ENCODE results near the gene CBL. TPM values are rescaled to one million over a fixed set of nuclear protein-coding genes. Genes with fewer than 3 reads are reported as not detected.

CBL gene
- polyA plus RNA-seq, 1 of the 3 experiments (the other 2 are of a cell fraction): 9.5 TPM

- peak overlapping the region; percentile 78 for H3K4me2 ChIP-seq
- no peak for TF ChIP-seq CHD2 (IDR thresholded peaks at IDR 0.05; ENCODE audit: low read length, partially characterized antibody)
- no peak for TF ChIP-seq MXI1 (IDR thresholded peaks at IDR 0.05; ENCODE audit: low read depth, low read length)
- no peak for TF ChIP-seq EP300 (IDR thresholded peaks at IDR 0.05; ENCODE audit: borderline replicate concordance in 1 of 2, low read depth in 1 of 2, low read length in 1 of 2)
- TF ChIP-seq POLR2AphosphoS5 (IDR thresholded peaks at IDR 0.05; ENCODE audit: low read depth, low read length): no peak
- TF ChIP-seq FOXM1 (IDR thresholded peaks at IDR 0.05; ENCODE audit: low read depth): no peak
- TF ChIP-seq MEF2A (IDR thresholded peaks at IDR 0.05; ENCODE audit: borderline replicate concordance, low read depth): no peak
- TF ChIP-seq USF2 (IDR thresholded peaks at IDR 0.05; ENCODE audit: borderline replicate concordance, low read depth, low read length): no peak
- TF ChIP-seq EZH2phosphoT487 (IDR thresholded peaks at IDR 0.05; ENCODE audit: borderline replicate concordance, low read depth): no peak
- TF ChIP-seq TEAD4 (IDR thresholded peaks at IDR 0.05; ENCODE audit: borderline replicate concordance, insufficient read depth): no peak
- no peak for TF ChIP-seq YY1 (IDR thresholded peaks at IDR 0.05; ENCODE audit: low read depth)
- TF ChIP-seq FOXJ3 (CRISPR knock-in tag; IDR thresholded peaks at IDR 0.05): no peak
- TF ChIP-seq CTCF (IDR thresholded peaks at IDR 0.05): no peak
- TF ChIP-seq FOSL2 (IDR thresholded peaks at IDR 0.05; ENCODE audit: borderline replicate concordance, low read depth): no peak
- TF ChIP-seq REST (IDR thresholded peaks at IDR 0.05; ENCODE audit: low read depth, low read length): no peak
- TF ChIP-seq GABPA (IDR thresholded peaks at IDR 0.05; ENCODE audit: low read depth): no peak
- TF ChIP-seq MAX (IDR thresholded peaks at IDR 0.05; ENCODE audit: low read depth): no peak
- TF ChIP-seq ELF1 (IDR thresholded peaks at IDR 0.05): no peak
- no peak for TF ChIP-seq NFIC (IDR thresholded peaks at IDR 0.05; ENCODE audit: borderline replicate concordance)
- TF ChIP-seq RAD21 (IDR thresholded peaks at IDR 0.05; ENCODE audit: low read length): no peak
- peaks cover 0 to 12% of the 10 kb centered on the region in 2 experiments for H3K36me3 ChIP-seq (replicated peaks in 1 of 2; ENCODE audit: control insufficient read depth in 1 of 2, insufficient read depth in 2 of 2, low read length in 1 of 2)
- H3K4me3 ChIP-seq (ENCODE audit: low read depth in 2 of 2, low read length in 1 of 2): no peak overlapping the region
- CTCF ChIA-PET: interaction anchor here (1.7 to 8.6 kb wide), 17 partner anchors 11 to 280 kb away, joined by 4 to 191 read pairs (median 11); partner anchors contain the start of genes CBL, HYOU1, MCAM and MFRP
- H3K27me3 ChIP-seq (ENCODE audit: insufficient read depth): no peaks in the 10 kb centered on the region
- 96% methylated on average over 9 of the region's 9 CpGs for WGBS (ENCODE audit: low lambda C conversion rate)
- H3K9me2 ChIP-seq: no peaks in the 10 kb centered on the region
- no peak for DNase-seq
- H3K9ac ChIP-seq: no peak overlapping the region
- peak overlapping the region in 1 of 2 experiments; percentile 62; a peak in 3 of 4 replicates for H3K27ac ChIP-seq (ENCODE audit: low read depth in 2 of 2, low read length in 1 of 2)
- peaks cover 31% of the 10 kb centered on the region for H3K79me2 ChIP-seq (ENCODE audit: insufficient read depth)
- peaks cover 16 to 41% of the 10 kb centered on the region in 2 experiments; a peak in 3 of 4 replicates for H3K4me1 ChIP-seq (ENCODE audit: control insufficient read depth in 1 of 2, insufficient read depth in 2 of 2, low read depth in 1 of 2, low read length in 1 of 2)
- POLR2A ChIA-PET: interaction anchor here (1.9 to 2.0 kb wide), 3 partner anchors 11 to 37 kb away, joined by 7 to 8 read pairs (median 8); no protein-coding TSS in a partner anchor
- H2AFZ ChIP-seq (ENCODE audit: low read depth): no peak overlapping the region
- no peaks in the 10 kb centered on the region for H4K20me1 ChIP-seq (ENCODE audit: insufficient read depth)
- H3F3A ChIP-seq (replicated peaks; ENCODE audit: insufficient read depth): peaks cover 6% of the 10 kb centered on the region
- H3K9me3 ChIP-seq: no peaks in the 10 kb centered on the region
These were observed 130.8 kb downstream of the CBL start for GRCh38 chr11:119336744-119337469.
